Occipital lobe (tissue), 2 donors: ENCODE data around the gene AKAIN1. TPM values are rescaled to one million over a fixed set of nuclear protein-coding genes. Genes with fewer than 3 reads are reported as not detected.

ENCODE experiments used
- DNase-seq: peaks from one replicate; lab custom pipeline; 2025; lab: John Stamatoyannopoulos, UW
- total RNA-seq: library from RNA; depleted of rRNA; stranded (reverse); fragments of >200 nt; gene quantifications from one replicate; pipeline ENCODE4 v1.2.3, GENCODE V29; 2014

The AKAIN1 gene
- total RNA-seq, 1 donor from 2014 or later, result 3.6 TPM

DNA sequence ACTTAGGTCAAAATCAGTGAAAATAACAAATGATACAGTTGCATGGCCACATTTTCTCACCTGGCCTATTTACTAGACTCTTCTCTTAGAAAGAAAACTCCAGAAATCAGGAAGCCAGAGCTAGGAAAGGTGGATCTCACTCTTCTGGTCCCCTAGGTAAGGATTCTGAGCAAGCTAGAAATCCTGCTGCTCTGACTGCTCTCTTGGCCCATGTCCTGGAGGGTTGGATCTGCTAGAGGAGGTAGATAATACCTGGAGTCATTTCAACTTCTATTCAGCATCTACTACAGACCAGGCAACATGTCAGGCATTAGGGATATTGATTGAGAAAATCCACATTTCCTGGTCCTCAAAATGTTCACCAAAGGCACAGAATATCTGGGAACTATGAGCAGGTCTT is 34.9 kb downstream of the AKAIN1 start:
- no peak for DNase-seq

DNA sequence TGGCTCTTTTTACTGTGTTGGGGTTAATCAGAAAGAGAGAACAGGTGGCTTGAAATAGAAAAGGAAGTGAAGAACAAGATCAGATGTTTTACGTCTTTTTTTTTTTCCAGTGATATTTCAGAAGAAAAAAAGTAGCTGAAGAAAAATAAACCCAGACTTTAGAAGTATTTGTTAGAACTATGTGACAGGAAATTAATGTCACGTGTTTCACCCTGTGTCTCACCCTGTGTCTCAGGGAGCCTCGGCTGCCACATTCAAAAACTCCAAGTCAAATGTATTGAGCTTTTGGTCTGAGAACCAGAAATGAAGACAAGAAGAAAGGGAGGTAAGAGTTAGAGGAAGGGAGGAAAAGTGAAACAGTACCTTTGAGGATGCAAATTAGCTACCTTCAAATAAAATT is 38.0 kb downstream of the AKAIN1 start:
- DNase-seq, result no peak

- no peak for DNase-seq
Measured at GRCh38 chr18:5158587-5158986, 38.5 kb downstream of the AKAIN1 start.

GRCh38 chr18:5158172-5158571 is 38.9 kb downstream of the AKAIN1 start:
- no peak for DNase-seq

DNA sequence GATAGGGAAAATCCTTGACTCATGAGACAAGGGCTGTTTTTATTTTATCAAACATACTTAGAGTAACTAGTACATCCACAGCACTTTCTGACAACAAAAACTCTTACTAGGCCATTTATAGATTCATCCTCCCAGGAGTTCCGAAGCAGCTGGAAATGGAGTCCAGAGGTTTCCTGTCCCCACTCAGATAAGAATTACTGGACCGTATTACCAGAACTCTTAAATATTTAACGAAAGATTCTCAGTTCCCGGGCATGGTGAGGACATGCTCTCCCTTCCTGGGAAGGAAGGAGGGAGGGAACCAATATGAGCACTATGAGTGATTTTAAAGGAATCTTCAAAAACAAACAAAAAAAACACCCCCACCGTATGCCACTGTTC is 41.2 kb downstream of the AKAIN1 start:
- no peak for DNase-seq

GRCh38 chr18:5155218-5155906 is 41.7 kb downstream of the AKAIN1 start:
- DNase-seq, result no peak

DNA sequence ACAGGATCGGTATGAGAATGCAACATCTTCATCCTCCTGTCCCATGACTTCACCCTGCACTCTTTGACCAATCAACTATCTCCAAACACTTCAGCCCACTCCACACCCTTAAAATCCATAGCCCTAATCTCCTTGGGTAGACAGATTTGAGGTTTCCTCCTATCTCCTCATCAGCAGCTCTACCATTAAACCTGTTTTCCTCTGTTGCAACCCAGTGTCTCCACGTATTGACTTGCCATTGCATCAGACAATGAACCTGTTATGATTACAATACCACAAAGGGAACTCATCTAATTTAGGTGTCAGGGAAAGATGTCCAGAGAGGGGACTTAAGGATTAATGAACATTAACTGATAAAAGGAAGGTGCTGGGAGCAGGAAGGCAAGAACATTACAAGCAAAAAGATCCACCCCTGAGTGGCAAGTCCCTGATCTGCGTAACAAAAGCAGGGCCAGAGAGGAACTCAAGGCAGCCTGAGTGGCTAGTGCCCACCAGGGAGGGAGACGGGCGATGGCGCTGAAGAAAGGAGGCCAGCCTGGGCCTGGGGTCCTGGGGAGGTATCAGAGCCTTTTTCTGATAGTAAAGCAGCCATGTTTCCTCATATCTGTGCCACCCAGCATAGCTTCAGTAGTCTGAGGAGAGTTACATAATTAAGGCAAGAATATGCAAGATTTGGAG is 44.6 kb downstream of the AKAIN1 start:
- no peak for DNase-seq

GRCh38 chr18:5150894-5151293 is 46.2 kb downstream of the AKAIN1 start:
- DNase-seq, result no peak

- no peak for DNase-seq
Measured at GRCh38 chr18:5146093-5146492, 51.0 kb downstream of the AKAIN1 start.

DNA sequence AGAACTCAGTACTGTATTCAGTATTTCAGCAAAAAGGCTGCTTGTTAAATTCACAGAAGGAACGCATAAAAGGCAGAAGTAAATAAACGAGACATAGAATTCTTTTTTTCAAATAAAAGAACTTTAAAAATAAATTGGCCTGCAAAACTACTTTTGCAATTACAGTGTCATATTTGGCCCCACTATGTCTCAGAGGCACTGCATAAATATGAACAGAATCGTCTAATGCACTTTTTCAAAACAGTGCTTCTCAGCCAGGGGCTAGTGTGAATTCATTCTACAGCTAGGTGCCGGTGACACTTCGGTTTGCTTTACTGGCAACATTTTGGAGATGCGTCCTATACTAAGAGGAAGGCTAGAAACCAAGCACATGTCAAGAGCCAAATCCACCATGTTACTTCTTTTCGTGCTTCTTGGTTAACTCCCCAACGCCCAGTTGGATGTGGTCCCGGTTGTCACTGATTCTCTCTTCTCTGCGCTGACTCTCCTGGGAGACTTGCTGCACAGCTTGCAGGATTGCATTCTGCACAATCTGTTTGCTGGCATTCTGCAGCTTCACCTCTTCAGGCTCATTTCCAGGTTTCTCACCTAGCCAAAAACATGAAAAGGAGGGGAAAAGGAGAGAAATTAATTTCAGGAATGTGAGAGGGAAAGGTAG is 51.8 kb downstream of the AKAIN1 start:
- no peak for DNase-seq

- DNase-seq, result no peak
Measured at GRCh38 chr18:5144629-5145028, 52.4 kb downstream of the AKAIN1 start.

GRCh38 chr18:5142859-5143258 is 54.2 kb downstream of the AKAIN1 start:
- no peak for DNase-seq

GRCh38 chr18:5142131-5142530 is 54.9 kb downstream of the AKAIN1 start:
- no peak for DNase-seq

GRCh38 chr18:5137261-5137660 is 59.8 kb downstream of the AKAIN1 start:
- DNase-seq, result no peak

DNA sequence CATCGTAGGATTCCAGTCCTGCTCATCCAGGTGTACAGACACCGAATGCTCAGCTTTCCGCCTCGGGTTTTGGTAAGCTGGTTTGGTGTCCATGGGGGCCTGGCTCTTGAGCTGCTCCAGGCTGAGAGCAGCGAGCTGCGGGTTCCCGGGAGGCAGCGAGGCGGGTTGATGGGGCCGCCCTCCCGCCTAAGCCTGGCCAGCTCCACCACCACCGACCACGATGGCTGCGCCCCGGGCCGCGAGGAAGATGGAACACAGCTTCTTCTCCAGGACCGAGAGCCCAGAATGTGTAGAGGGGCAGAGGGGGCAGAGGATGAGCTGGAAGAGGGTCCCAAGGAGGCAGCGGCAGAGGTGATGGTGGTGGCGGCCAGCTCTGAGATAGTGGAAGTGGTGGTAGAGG is 64.1 kb downstream of the AKAIN1 start:
- no peak for DNase-seq

- no peak for DNase-seq
Measured at GRCh38 chr18:5122272-5122671, 74.8 kb downstream of the AKAIN1 start.

- no peak for DNase-seq
Measured at GRCh38 chr18:5110266-5110665, 86.8 kb downstream of the AKAIN1 start.

DNA sequence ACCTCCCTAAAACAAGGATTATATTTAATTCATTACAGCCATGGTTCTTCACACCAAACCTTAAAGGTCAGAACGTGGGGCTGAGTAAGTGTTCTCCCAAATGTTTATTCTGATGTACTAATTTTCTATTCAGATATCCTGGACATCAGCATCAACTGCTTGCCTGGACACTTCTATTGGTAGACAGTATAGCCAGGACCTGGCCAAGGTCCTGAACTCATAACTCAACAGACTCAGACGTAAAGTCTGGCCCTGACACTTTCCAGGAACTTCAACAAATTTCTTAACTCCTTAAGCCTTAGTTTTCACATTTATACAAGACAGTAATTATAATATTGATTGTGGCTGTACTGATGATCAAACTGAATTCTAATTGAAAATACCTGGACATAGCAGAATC is 89.1 kb downstream of the AKAIN1 start:
- DNase-seq, result no peak

DNA sequence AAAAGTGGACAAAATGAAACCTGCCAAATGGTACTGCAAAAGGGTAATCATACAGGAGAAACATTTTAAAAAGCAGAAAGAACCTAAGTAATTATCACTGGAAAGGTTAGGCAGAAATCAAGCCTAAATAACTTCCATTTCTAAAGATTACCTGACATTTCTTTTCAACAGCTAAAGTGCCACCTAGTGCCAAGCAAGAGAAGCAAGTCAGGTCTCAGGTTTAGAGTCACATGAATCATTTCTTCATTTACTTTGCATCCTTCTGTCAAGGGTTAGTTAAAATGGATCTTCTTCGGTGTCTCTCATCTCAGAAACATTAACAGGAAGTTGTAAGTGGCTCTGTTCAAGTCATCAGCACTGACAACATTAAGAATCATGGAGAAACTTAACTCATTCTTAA is 90.3 kb downstream of the AKAIN1 start:
- no peak for DNase-seq

GRCh38 chr18:5104246-5104645 is 92.8 kb downstream of the AKAIN1 start:
- no peak for DNase-seq

GRCh38 chr18:5103693-5104092 is 93.4 kb downstream of the AKAIN1 start:
- DNase-seq, result no peak

DNA sequence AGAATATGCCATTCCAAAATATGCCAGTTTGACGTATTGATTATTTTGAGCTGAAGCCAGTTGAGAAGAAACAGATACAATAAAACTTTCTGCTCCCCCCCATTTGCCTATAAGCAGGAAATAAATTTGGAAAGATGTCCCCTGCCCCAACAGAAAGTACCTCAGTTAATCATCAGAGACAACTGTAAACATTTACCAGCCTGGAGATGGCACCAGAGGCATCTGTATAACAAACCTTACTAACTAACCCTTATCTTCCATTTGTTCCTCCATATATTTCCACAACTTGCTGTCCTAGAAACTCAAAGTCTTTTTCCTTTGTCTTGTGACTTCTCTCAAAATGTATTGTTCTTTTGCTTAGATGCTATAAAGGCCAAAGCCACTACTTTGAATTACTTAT is 93.8 kb downstream of the AKAIN1 start:
- no peak for DNase-seq

DNA sequence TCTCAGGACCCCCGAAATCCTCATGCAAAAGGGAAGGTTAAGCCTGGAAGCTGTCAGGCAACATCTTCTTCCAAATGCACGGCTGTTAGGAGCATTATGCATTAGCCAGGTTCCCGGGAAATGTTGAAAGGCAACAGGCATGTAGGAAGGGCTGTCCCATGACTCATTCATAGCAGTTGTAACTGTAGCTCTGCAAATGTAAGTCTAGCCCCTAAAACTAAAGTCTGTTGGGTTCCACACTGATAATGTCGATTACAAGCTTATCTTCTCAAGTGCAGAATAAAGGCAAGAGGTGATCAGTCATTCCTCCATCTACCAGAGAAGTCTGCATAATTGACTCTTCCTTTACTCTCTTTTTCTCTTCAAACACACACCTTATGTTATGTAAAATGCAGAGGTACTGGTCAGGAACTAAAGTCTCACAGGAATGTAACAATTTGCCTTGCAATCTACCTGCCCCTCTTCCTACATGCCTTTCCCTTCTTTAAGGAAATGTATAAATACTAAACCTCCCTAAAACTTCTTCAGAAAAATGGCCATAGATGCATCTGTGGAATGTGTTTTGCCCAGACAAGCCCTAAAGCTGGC is 99.8 kb downstream of the AKAIN1 start:
- no peak for DNase-seq
